GM12878 (cell line): ENCODE results near the gene TRAPPC3L.

Experiments used
- BHLHE40 ChIP-seq, 2 experiments: fragments of 450-650 bp in 1 of 2; IDR thresholded peaks; 2 replicates each; pipeline ENCODE4 v1.6.1; 2011 to 2017; ENCODE audit warnings: low read depth in 2 of 2, borderline replicate concordance in 1 of 2, improper control_type of control experiment in 1 of 2, low read length in 1 of 2, mild to moderate bottlenecking in 1 of 2
- NR2C2 ChIP-seq: IDR thresholded peaks from 2 replicates; pipeline ENCODE4 v1.6.1; 2011; ENCODE audit warnings: borderline replicate concordance, low read depth; ENCODE audit not compliant: control insufficient read depth, insufficient read length
- POLR2A ChIP-seq: IDR thresholded peaks from 2 replicates; pipeline ENCODE4 v1.6.1; 2011; ENCODE audit warnings: low read depth, mild to moderate bottlenecking, low read length
- SUZ12 ChIP-seq: fragments of 200-600 bp; sonication (generic); IDR thresholded peaks from one replicate; pipeline ENCODE4 v1.6.1; 2018; ENCODE audit warnings: antibody characterized with exemption, mild to moderate bottlenecking; ENCODE audit not compliant: unreplicated experiment

DNA sequence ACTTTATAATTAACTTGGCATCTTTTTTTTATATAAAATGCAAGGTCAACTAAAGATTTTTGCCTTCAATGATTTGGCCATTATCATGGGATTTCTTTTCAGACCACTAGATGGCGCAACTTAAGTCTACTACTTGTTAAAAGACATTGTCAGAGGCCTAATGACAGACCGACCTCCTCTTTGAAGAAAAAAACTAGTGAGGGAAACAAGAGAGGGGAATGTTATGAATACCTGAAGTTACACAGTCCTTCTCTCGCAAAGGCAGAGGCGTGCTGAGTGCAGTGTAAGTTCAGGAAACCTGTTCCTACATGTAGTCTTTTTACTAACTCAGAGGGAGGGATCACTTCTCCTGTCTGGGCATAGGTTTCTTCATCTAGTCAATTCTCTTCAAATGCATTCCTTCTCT is 9.3 kb downstream of the TRAPPC3L start:
- TF ChIP-seq BHLHE40 (IDR thresholded peaks at IDR 0.05; ENCODE audit: borderline replicate concordance in 1 of 2, low read depth in 2 of 2, low read length in 1 of 2) (no peak), NR2C2 (no peak), SUZ12 (no peak), POLR2A (no peak)
